IMR-90 (cell line): ENCODE data around the gene OSBPL3.

Experiments used
- BHLHE40 ChIP-seq: fragments of 150-350 bp; IDR thresholded peaks from 2 replicates; pipeline ENCODE4 v1.6.1; 2016; ENCODE audit warnings: mild to moderate bottlenecking, low read depth, low read length
- CEBPB ChIP-seq: IDR thresholded peaks from 2 replicates; pipeline ENCODE4 v1.6.1; 2012; ENCODE audit warnings: low read depth, low read length, improper control_type of control experiment
- CTCF ChIP-seq: conservative IDR thresholded peaks from 2 replicates; pipeline ENCODE4 v1.5.1; 2012; ENCODE audit warnings: mild to moderate bottlenecking, low read depth, low read length, improper control_type of control experiment
- FOS ChIP-seq: fragments of 150-350 bp; IDR thresholded peaks from 2 replicates; pipeline ENCODE4 v1.6.1; 2016; ENCODE audit warnings: low read depth, low read length
- MAFK ChIP-seq: IDR thresholded peaks from 2 replicates; pipeline ENCODE4 v1.6.1; 2012; ENCODE audit warnings: low read depth, low read length, improper control_type of control experiment
- MAZ ChIP-seq: IDR thresholded peaks from 2 replicates; pipeline ENCODE4 v1.6.1; 2012; ENCODE audit warnings: low read depth, mild to moderate bottlenecking, low read length, improper control_type of control experiment, moderate library complexity, borderline replicate concordance
- MXI1 ChIP-seq: IDR thresholded peaks from 2 replicates; pipeline ENCODE4 v1.6.1; 2012; ENCODE audit warnings: low read depth, mild to moderate bottlenecking, low read length, moderate library complexity, borderline replicate concordance
- NFE2L2 ChIP-seq: fragments of 150-350 bp; IDR thresholded peaks from 2 replicates; pipeline ENCODE4 v1.6.1; 2016; ENCODE audit warnings: low read depth, mild to moderate bottlenecking, low read length
- POLR2A ChIP-seq: IDR thresholded peaks from 2 replicates; pipeline ENCODE4 v1.6.1; 2012; ENCODE audit warnings: mild to moderate bottlenecking, low read depth, low read length
- RAD21 ChIP-seq: IDR thresholded peaks from 2 replicates; pipeline ENCODE4 v1.6.1; 2012; ENCODE audit warnings: low read length, improper control_type of control experiment
- RCOR1 ChIP-seq: IDR thresholded peaks from 2 replicates; pipeline ENCODE4 v1.6.1; 2012; ENCODE audit warnings: mild to moderate bottlenecking, low read length, improper control_type of control experiment; ENCODE audit not compliant: insufficient replicate concordance
- SMC3 ChIP-seq: fragments of 150-350 bp; IDR thresholded peaks from 2 replicates; pipeline ENCODE4 v1.6.1; 2016; ENCODE audit warnings: low read depth, mild to moderate bottlenecking, antibody characterized with exemption, low read length, moderate library complexity
- USF2 ChIP-seq: fragments of 150-350 bp; IDR thresholded peaks from 2 replicates; pipeline ENCODE4 v1.6.1; 2017; ENCODE audit warnings: mild to moderate bottlenecking, antibody characterized with exemption, low read length, low read depth

- TF ChIP-seq CTCF (no peak), POLR2A (no peak), MAZ (no peak), CEBPB (no peak), RCOR1 (no peak), RAD21 (no peak), USF2 (no peak), SMC3 (no peak), NFE2L2 (no peak), MXI1 (no peak), BHLHE40 (no peak), MAFK (no peak), FOS (no peak)
Measured at GRCh38 chr7:24786306-24786705, 193.7 kb downstream of the OSBPL3 start.
